Activated T-cell treated with anti-CD3 and anti-CD28 coated beads, Interleukin-2, amount 50 U/mL, for 1 hour (primary cell): Measurements from ENCODE around the gene TOPBP1.
"Not testable (repeated sequence)": the region's sequence is repeated elsewhere in the genome, so short reads cannot be mapped to it uniquely, and the experiment has no call there.

Experiments used
- DNase-seq: peaks from one replicate; pipeline ENCODE4 v3.0.0-alpha.2; 2020

The TOPBP1 gene

GRCh38 chr3:133568294-133569014, 93.3 kb downstream of the TOPBP1 start:
- no peak for DNase-seq

GRCh38 chr3:133563816-133564215, 97.9 kb downstream of the TOPBP1 start:
- no peak for DNase-seq

- DNase-seq = no peak
Measured at GRCh38 chr3:133563186-133563591, 98.6 kb downstream of the TOPBP1 start.

GRCh38 chr3:133562376-133562775, 99.4 kb downstream of the TOPBP1 start:
- DNase-seq = no peak

GRCh38 chr3:133561679-133562078, 100.1 kb downstream of the TOPBP1 start:
- no peak for DNase-seq

- not testable (repeated sequence) for DNase-seq
Measured at GRCh38 chr3:133551589-133551988, 110.2 kb downstream of the TOPBP1 start.
